HepG2 (cell line): ENCODE results near the gene PAPPA.

Experiments
- CTCF ChIP-seq: sonication (generic); formaldehyde crosslinking; IDR thresholded peaks from 2 replicates; pipeline ENCODE4 v1.5.0; 2020; ENCODE audit warnings: mild to moderate bottlenecking, missing genetic modification reagents, moderate library complexity
- HDAC2 ChIP-seq: sonication (generic); formaldehyde crosslinking; IDR thresholded peaks from 2 replicates; pipeline ENCODE4 v1.4.0; 2020; ENCODE audit warnings: missing genetic modification reagents
- KLF15 ChIP-seq: sonication (generic); formaldehyde crosslinking; IDR thresholded peaks from 2 replicates; pipeline ENCODE4 v1.8.1; 2023; ENCODE audit warnings: borderline replicate concordance, mild to moderate bottlenecking, inconsistent platforms, missing genetic modification reagents, mixed read lengths
- MAX ChIP-seq: IDR thresholded peaks from 2 replicates; pipeline ENCODE4 v1.6.1; 2012; ENCODE audit warnings: inconsistent platforms
- SMARCE1 ChIP-seq: fragments of 450-650 bp; IDR thresholded peaks from 2 replicates; pipeline ENCODE4 v1.6.1; 2017; ENCODE audit warnings: borderline replicate concordance
- SP1 ChIP-seq, 2 experiments: fragments of 450-650 bp in 1 of 2; sonication (generic) in 1 of 2; formaldehyde crosslinking in 1 of 2; IDR thresholded peaks; 2 replicates each; pipeline versions ENCODE4 v1.4.0 to v1.6.1; 2016 to 2020; ENCODE audit warnings: missing genetic modification reagents in 1 of 2
- ZBTB40 ChIP-seq, 2 experiments: fragments of 450-650 bp in 1 of 2; sonication (generic) in 1 of 2; formaldehyde crosslinking in 1 of 2; IDR thresholded peaks; 2 replicates each; pipeline versions ENCODE4 v1.6.1 to v1.8.0; 2016 to 2022; ENCODE audit warnings: antibody characterized with exemption in 1 of 2, mild to moderate bottlenecking in 1 of 2, missing genetic modification reagents in 1 of 2
- ZKSCAN1 ChIP-seq: fragments of 150-350 bp; IDR thresholded peaks from 2 replicates; pipeline ENCODE4 v1.6.1; 2014; ENCODE audit warnings: low read length
- ZNF407 ChIP-seq: sonication (generic); formaldehyde crosslinking; IDR thresholded peaks from one replicate; pipeline ENCODE4 v1.5.1; 2020; ENCODE audit warnings: mild to moderate bottlenecking, missing genetic modification reagents; ENCODE audit errors: not compliant biosample characterization

- TF ChIP-seq CTCF (no peak), ZNF407 (no peak), HDAC2 (CRISPR knock-in tag) (no peak), KLF15 (CRISPR knock-in tag) (no peak), ZBTB40 (IDR thresholded peaks at IDR 0.05) (no peak), ZBTB40 (CRISPR knock-in tag; IDR thresholded peaks at IDR 0.05) (no peak), SP1 (IDR thresholded peaks at IDR 0.05) (no peak), SP1 (CRISPR knock-in tag; IDR thresholded peaks at IDR 0.05) (no peak), SMARCE1 (no peak), MAX (no peak), ZKSCAN1 (no peak)
These were observed 13.1 kb downstream of the PAPPA start for GRCh38 chr9:116166713-116167112.
